Measurements from ENCODE around the gene FAM120A.

Gene FAM120A

DNA sequence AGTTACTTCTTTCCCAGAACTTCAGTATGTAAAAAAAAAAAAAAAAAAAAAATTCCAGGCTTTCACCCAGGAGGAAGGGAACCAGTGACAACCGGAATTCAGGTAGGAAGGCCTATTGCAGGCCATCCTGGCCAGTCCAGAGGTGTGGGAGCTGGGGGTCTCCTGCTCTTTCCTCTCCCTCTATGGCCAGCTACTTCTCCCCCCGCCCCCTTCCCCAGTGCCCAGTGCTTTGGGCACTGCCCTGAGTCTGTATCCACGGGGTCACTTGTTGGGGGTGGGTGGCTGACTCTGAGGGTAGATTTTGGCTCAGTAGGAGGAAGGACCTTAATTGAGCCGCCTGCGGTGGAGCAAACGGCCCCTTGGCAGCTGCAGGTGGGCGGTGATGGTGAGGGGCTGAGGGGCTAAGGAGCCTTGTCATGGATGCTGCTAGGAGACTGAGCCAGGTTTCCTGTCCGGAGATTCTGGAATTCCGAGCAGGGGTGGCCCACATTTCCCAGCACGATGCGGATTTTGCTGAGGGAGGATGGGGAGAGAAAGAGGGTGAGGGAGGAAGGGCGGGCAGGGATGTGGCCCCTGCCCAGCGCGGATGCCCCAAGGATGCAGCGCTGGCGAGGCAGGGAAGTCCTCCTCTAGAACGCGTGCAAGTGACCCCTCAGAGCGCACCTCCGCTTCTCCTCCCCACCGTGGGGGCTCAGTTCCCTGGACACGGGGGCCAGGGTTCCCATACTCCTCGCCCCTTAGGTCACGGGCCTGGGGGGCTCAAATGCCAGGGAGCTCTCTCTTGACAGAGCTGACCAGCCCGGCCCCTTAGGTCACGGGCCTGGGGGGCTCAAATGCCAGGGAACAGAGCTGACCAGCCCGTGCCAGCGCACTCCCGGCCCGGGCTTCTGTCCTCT is 123.7 kb downstream of the FAM120A start:
- H3K9me3 ChIP-seq (ENCODE audit: control insufficient read depth, insufficient read depth, low read length) = no peaks in the 10 kb centered on the region
- H3K4me1 ChIP-seq (ENCODE audit: control insufficient read depth, insufficient read depth, low read length) = peaks cover 6% of the 10 kb centered on the region
- no CpG with 5 or more reads among the region's 30 CpGs for WGBS (ENCODE audit: insufficient coverage, insufficient read length)
- H3K4me3 ChIP-seq (ENCODE audit: low read length) = peak overlapping the region; percentile 97; the same call in 1 of the 2 replicates
- no peak for DNase-seq (ENCODE audit: low read depth, low spot score)
- no peaks in the 10 kb centered on the region for H3K27me3 ChIP-seq (ENCODE audit: control insufficient read depth, insufficient read depth, low read length)
- H3K36me3 ChIP-seq (ENCODE audit: control insufficient read depth, insufficient read depth, low read length) = no peaks in the 10 kb centered on the region
- no peak overlapping the region for H3K27ac ChIP-seq (ENCODE audit: low read length)

DNA sequence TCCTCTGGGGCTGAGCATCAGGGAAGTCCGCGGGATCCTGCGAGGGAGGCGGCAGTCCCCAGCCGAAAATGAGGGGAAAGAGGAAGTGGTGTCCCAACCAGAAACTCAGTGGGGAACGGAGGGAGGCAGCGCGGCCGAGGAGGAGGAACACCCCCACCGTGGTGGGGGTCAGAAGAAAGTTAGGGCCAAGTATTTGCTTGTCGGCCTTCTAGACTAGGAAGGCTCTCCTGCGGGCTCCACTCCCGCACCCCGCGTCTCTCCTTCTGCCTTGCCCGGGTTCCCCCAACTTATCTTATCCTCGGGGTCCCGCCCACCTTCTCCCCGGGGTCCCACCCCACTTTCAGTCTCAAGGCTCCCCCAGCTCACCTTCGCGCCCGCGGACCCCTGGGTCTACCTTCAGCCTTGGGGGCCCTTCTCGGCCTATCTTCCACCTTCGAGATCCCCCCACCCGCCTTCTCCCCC is 124.3 kb downstream of the FAM120A start:
- no peaks in the 10 kb centered on the region for H3K9me3 ChIP-seq (ENCODE audit: control insufficient read depth, insufficient read depth, low read length)
- no peaks in the 10 kb centered on the region for H3K36me3 ChIP-seq (ENCODE audit: control insufficient read depth, insufficient read depth, low read length)
- H3K4me1 ChIP-seq (ENCODE audit: control insufficient read depth, insufficient read depth, low read length) = peaks cover 6% of the 10 kb centered on the region
- DNase-seq (ENCODE audit: low read depth, low spot score) = no peak
- no CpG with 5 or more reads among the region's 26 CpGs for WGBS (ENCODE audit: insufficient coverage, insufficient read length)
- no peaks in the 10 kb centered on the region for H3K27me3 ChIP-seq (ENCODE audit: control insufficient read depth, insufficient read depth, low read length)
- peak overlapping the region; percentile 97; the same call in 1 of the 2 replicates for H3K4me3 ChIP-seq (ENCODE audit: low read length)
- H3K27ac ChIP-seq (ENCODE audit: low read length) = no peak overlapping the region

DNA sequence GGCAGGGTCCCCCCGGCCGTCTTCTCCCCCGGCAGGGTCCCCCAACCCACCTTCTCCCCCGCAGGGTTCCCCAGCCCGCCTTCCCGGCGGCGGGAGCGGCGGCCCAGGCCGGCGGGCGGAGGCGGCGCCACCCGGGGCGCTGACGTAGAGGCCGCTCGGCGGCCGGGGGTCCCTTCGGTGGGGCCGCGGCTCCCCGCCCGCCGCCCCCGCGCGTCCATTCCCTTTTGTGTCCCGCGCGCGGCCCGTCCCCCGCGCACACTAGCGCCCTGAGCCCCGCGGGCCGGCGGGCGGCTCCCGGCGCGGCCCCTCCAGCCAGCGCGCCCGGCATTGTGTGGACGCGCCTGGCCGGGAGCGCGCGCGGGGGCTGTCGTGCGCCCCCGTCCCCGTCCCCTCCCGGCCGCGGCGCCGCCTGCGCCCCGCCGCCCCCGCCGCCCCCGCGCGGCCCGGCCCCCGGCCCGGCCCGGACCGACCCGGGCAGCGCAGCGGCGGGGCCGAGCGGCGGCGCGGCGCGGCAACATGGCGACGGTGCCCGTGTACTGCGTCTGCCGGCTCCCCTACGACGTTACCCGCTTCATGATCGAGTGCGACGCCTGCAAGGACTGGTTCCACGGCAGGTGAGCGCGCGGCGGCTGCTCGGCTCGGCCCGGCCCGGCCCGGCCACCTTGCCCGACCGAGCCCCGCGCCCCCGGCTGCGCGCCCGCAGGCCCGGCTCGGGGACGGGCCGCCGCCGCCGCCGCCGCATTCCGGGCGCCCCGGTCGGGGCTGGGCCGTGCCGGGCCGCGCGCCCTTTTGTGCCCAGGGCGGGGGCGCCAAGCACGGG is 125.0 kb downstream of the FAM120A start, which contains the start of gene PHF2:
PHF2 (plus strand) TSS at position 327 of the 820 bp plus-strand sequence; CDS start at position 517, 190 bp downstream.
- no peak for DNase-seq (ENCODE audit: low read depth, low spot score)
- WGBS (ENCODE audit: insufficient coverage, insufficient read length) = no CpG with 5 or more reads among the region's 140 CpGs
- no peak within 1 kb of the TSS for H3K27ac ChIP-seq (ENCODE audit: low read length)
- H3K4me1 ChIP-seq (ENCODE audit: control insufficient read depth, insufficient read depth, low read length) = peaks cover 6% of the 10 kb centered on the region
- no peaks in the 10 kb centered on the region for H3K9me3 ChIP-seq (ENCODE audit: control insufficient read depth, insufficient read depth, low read length)
- H3K27me3 ChIP-seq (ENCODE audit: control insufficient read depth, insufficient read depth, low read length) = no peaks in the 10 kb centered on the region
- no peaks in the 10 kb centered on the region for H3K36me3 ChIP-seq (ENCODE audit: control insufficient read depth, insufficient read depth, low read length)
- peak within 1 kb of the TSS; percentile 97; the same call in 1 of the 2 replicates for H3K4me3 ChIP-seq (ENCODE audit: low read length)

DNA sequence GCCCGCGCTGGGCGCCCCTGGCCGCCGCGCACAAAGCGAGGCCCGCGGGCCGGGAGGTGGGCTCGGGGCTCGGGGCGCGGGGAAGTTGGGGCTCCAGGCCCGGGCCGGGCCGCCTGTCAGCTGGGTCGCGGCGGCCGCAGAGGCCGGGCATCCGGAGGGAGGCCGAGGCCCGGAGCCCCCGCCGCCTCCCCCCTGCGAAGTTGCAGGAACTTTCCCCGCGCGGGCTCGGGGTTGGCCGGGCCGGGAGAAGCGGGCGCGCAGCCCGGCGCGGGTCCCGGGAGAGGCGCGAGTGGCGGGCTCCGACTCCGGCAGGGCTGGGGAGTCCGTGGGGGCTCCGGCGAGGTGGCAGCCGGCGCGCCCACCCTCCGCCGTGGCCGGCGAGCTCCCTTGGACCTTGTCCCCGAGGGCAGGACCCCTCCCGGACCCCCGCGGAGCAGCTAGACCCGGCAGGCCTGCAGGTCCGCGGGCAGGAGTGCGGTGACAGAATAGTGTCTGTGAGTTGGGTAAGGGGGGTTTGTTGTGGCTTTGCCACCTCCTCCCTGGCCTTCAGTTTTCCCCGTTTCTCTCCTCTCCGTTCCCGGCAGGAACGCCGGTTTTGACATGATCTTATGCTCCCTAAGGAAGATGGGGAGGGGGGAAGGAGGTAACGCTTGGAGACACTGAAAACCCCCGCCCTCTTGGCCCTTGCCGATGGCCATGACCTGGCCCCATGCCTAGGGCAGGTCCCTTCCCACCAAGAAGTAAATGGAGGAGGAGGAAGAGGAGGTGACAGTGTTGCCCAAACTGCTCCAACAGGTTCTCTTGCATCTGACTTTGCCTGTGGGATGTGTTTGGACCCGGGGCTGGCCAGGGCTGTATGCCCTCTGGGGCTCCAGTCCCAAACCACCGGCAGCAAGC is 125.8 kb downstream of the FAM120A start:
- no CpG with 5 or more reads among the region's 74 CpGs for WGBS (ENCODE audit: insufficient coverage, insufficient read length)
- Histone ChIP-seq H3K4me3 (ENCODE audit: low read length) (peak overlapping the region; percentile 97; the same call in 1 of the 2 replicates), H3K27me3 (ENCODE audit: control insufficient read depth, insufficient read depth, low read length) (no peaks in the 10 kb centered on the region), H3K4me1 (ENCODE audit: control insufficient read depth, insufficient read depth, low read length) (peaks cover 8% of the 10 kb centered on the region), H3K9me3 (ENCODE audit: control insufficient read depth, insufficient read depth, low read length) (no peaks in the 10 kb centered on the region), H3K27ac (ENCODE audit: low read length) (no peak overlapping the region), H3K36me3 (ENCODE audit: control insufficient read depth, insufficient read depth, low read length) (no peaks in the 10 kb centered on the region)
- no peak for DNase-seq (ENCODE audit: low read depth, low spot score)

DNA sequence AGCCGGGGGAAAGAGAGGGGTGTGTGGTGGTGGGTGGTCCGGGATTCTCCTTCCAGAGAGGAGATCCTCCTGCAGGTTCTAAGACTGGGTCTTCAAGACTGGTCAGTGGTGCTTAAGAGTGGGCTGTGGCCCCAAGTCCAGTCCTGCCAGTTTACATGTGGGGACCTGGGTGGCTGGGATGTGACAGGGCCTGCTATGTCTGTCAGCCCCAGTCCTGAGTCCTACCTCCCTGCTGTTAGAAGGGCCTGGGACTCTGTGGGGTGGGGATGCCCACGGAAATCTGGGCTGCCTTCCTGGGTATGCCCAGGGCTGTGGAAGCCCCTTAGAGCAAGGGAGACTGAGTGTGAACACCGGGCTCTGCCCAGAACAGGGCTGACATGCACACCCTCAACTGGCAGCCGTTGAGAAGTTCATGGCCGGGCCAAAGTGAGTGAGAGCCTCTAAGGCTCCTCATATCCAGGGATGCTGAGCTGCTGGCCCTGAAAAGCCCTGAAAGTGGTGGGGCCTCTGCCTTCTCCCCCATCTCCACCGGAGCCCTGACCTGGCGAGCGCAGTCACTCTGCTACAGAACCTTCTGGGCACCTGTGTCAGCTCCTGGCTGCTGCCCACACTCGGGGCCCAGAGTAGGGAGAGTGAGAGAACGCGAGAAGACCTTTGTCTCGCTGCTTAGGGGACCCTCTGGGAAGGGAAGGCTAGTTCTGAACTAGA is 126.6 kb downstream of the FAM120A start:
- no peaks in the 10 kb centered on the region for H3K27me3 ChIP-seq (ENCODE audit: control insufficient read depth, insufficient read depth, low read length)

DNA sequence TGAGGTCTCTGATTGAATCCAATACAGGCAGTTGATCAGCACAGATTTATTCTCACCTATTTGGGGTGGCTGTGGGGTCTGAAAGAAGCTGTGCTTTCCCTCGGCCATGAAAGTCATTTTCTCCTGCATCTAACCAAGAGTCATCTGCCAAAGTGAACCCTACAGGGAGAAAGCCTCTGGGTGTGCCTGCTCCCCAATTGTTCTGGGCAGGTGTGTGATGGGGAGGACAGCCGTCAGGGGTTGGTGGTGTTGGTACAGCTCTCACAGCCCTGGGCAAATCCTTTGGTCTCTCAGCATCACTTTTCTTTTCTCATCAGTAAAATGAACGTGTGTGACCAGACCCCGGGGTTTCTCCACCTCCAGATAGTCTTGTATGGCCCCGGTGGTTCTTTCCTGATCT is 127.4 kb downstream of the FAM120A start:
- H3K36me3 ChIP-seq (ENCODE audit: control insufficient read depth, insufficient read depth, low read length) = no peaks in the 10 kb centered on the region
- peaks cover 8% of the 10 kb centered on the region for H3K4me1 ChIP-seq (ENCODE audit: control insufficient read depth, insufficient read depth, low read length)
- H3K9me3 ChIP-seq (ENCODE audit: control insufficient read depth, insufficient read depth, low read length) = no peaks in the 10 kb centered on the region
- no peak for DNase-seq (ENCODE audit: low read depth, low spot score)
- H3K27me3 ChIP-seq (ENCODE audit: control insufficient read depth, insufficient read depth, low read length) = no peaks in the 10 kb centered on the region
- no peak overlapping the region for H3K4me3 ChIP-seq (ENCODE audit: low read length)
- H3K27ac ChIP-seq (ENCODE audit: low read length) = no peak overlapping the region
- no CpG with 5 or more reads among the region's 5 CpGs for WGBS (ENCODE audit: insufficient coverage, insufficient read length)

More for the DNA sequence above, 126.6 kb downstream of the FAM120A start:
- Histone ChIP-seq H3K9me3 (ENCODE audit: control insufficient read depth, insufficient read depth, low read length) (no peaks in the 10 kb centered on the region), H3K4me3 (ENCODE audit: low read length) (no peak overlapping the region), H3K4me1 (ENCODE audit: control insufficient read depth, insufficient read depth, low read length) (peaks cover 8% of the 10 kb centered on the region), H3K36me3 (ENCODE audit: control insufficient read depth, insufficient read depth, low read length) (no peaks in the 10 kb centered on the region), H3K27ac (ENCODE audit: low read length) (no peak overlapping the region)
- WGBS (ENCODE audit: insufficient coverage, insufficient read length) = no CpG with 5 or more reads among the region's 13 CpGs
- no peak for DNase-seq (ENCODE audit: low read depth, low spot score)

DNA sequence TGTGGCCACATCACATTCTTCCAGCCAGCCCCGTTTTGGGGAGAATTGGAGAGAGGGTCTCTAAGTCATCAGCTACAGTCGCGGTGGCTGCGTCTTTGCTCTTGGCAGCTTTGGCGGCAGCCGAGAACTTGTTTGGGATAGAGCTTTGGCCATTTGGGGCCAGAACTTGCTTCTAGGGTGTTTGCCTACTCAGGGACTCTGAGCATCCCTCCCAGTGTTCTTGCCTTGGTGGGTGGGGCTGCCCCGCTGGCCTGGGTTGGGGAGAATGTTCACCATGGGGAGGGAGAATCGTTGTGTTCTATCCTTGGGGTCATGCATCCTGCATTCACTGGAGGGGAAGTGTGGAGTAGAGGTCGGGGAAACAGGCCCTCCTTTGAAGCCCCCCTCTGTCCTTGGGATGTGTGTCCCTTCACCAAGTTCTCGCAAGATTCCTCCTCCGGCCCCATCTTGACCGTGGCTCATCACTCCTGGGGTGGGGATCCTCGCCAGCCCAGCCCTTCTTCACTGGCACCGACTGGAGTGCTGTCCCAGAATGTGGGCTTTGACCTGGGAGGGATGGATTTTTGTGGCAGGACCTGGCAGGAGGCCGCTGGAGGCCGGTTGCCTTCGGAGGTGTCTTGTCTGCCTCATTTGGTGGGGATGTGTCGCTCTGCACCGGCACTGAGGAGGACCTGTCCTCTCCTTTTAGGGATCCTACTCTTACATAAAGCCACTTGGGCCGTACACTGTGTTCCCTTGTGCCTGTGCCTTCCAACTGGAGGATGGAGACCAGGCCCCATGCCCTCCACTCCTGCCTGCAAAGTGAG is 128.4 kb downstream of the FAM120A start:
- Histone ChIP-seq H3K4me1 (ENCODE audit: control insufficient read depth, insufficient read depth, low read length) (peaks cover 8% of the 10 kb centered on the region), H3K9me3 (ENCODE audit: control insufficient read depth, insufficient read depth, low read length) (no peaks in the 10 kb centered on the region), H3K36me3 (ENCODE audit: control insufficient read depth, insufficient read depth, low read length) (no peaks in the 10 kb centered on the region), H3K27me3 (ENCODE audit: control insufficient read depth, insufficient read depth, low read length) (no peaks in the 10 kb centered on the region), H3K27ac (ENCODE audit: low read length) (no peak overlapping the region), H3K4me3 (ENCODE audit: low read length) (no peak overlapping the region)
- no CpG with 5 or more reads among the region's 20 CpGs for WGBS (ENCODE audit: insufficient coverage, insufficient read length)
- DNase-seq (ENCODE audit: low read depth, low spot score) = no peak

DNA sequence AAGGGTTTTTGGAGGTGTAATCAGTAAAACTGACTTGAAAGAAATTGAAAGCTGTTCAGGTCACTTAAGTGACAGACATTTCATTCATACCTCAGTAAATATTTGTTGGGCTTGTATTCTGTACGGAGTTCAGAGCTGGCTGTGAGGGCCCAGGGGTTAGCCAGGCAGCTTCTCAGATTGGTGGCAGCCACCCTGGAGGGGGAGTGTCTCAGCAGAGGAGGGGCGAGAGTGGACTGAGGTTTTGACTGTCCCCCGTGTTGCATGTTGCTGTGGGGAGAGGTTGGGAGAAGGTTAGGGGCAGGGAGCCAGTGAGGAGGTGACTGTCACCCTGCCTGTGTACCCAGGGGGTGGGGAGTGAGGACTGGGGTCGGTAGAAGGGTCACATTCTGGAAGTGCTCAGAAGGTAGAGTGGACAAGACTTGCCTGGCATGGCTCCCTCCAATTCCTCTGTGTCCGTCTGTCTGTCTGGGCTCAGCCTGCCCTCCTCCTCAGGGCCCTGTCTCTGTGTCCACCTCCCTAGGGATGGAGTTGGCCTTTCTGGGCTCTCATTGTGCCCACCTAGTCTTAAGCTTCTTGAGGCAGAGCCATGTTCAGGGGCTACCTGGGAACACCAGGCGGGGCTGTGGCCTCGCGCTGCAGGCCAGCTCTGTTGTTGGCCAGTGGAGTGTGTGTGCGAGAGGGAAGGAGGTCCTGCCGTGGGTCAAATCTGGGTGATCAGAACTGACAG is 129.3 kb downstream of the FAM120A start:
- Histone ChIP-seq H3K27ac (ENCODE audit: low read length) (no peak overlapping the region), H3K4me3 (ENCODE audit: low read length) (no peak overlapping the region), H3K27me3 (ENCODE audit: control insufficient read depth, insufficient read depth, low read length) (no peaks in the 10 kb centered on the region), H3K36me3 (ENCODE audit: control insufficient read depth, insufficient read depth, low read length) (no peaks in the 10 kb centered on the region), H3K4me1 (ENCODE audit: control insufficient read depth, insufficient read depth, low read length) (peaks cover 4% of the 10 kb centered on the region; the same call in 1 of the 2 replicates), H3K9me3 (ENCODE audit: control insufficient read depth, insufficient read depth, low read length) (no peaks in the 10 kb centered on the region)
- no CpG with 5 or more reads among the region's 10 CpGs for WGBS (ENCODE audit: insufficient coverage, insufficient read length)
- no peak for DNase-seq (ENCODE audit: low read depth, low spot score)

Measured in iPS DF 6.9 (cell line).